Natural killer cell (primary cell): ENCODE data around the gene SMPD4. TPM values are rescaled to one million over a fixed set of nuclear protein-coding genes. Genes with fewer than 3 reads are reported as not detected.

ENCODE experiments used
- ATAC-seq, 3 donors: fragments of 150-1000 bp in 2 of 3; fragments of 200-7000 bp in 1 of 3; cut with Tn5 transposase; 1 replicate in 1 of 3; 2 replicates in 2 of 3; pipeline ENCODE4 v1.10.0; 2021; ENCODE audit warnings: mild to moderate bottlenecking in 2 of 3, moderate library complexity in 2 of 3
- DNase-seq, 2 donors: peaks; one replicate each; pipeline versions ENCODE4 v3.0.0 to v3.0.0-alpha.2; 2013 to 2021; ENCODE audit warnings: mixed read lengths in 1 of 2
- H3K27ac ChIP-seq: one replicate; pipeline ENCODE4 v1.5.1; 2013; ENCODE audit warnings: mild to moderate bottlenecking, low read length
- H3K27me3 ChIP-seq: one replicate; pipeline ENCODE4 v1.6.1; 2013; ENCODE audit warnings: low read length; ENCODE audit not compliant: control insufficient read depth, insufficient read depth
- H3K36me3 ChIP-seq: one replicate; pipeline ENCODE4 v1.6.1; 2013; ENCODE audit warnings: low read length; ENCODE audit not compliant: control insufficient read depth, insufficient read depth
- H3K4me1 ChIP-seq: one replicate; pipeline ENCODE4 v1.6.1; 2013; ENCODE audit warnings: low read length; ENCODE audit not compliant: control insufficient read depth, insufficient read depth
- H3K4me3 ChIP-seq: one replicate; pipeline ENCODE4 v1.5.1; 2013; ENCODE audit warnings: low read length
- H3K9me3 ChIP-seq: one replicate; pipeline ENCODE4 v1.6.1; 2013; ENCODE audit warnings: low read length; ENCODE audit not compliant: control insufficient read depth, insufficient read depth
- H3K27ac Mint-ChIP-seq, 2 donors: one replicate each; pipeline ENCODE4 v1.8.0; 2022; ENCODE audit warnings: mild to moderate bottlenecking in 2 of 2, mixed read lengths in 2 of 2, moderate library complexity in 1 of 2
- H3K27me3 Mint-ChIP-seq, 2 donors: one replicate each; pipeline ENCODE4 v1.8.0; 2022; ENCODE audit warnings: low read depth in 2 of 2, mixed read lengths in 2 of 2
- H3K36me3 Mint-ChIP-seq: one replicate; pipeline ENCODE4 v1.8.0; 2022; ENCODE audit warnings: mixed read lengths
- H3K4me1 Mint-ChIP-seq, 2 donors: one replicate each; pipeline ENCODE4 v1.8.0; 2022; ENCODE audit warnings: mixed read lengths in 2 of 2
- H3K4me3 Mint-ChIP-seq: one replicate; pipeline ENCODE4 v1.8.0; 2022; ENCODE audit warnings: mild to moderate bottlenecking, moderate library complexity, mixed read lengths
- H3K9me3 Mint-ChIP-seq, 2 donors: one replicate each; pipeline ENCODE4 v1.8.0; 2022; ENCODE audit warnings: mixed read lengths in 2 of 2
- CTCF ChIP-seq: fragments of 200-600 bp; IDR thresholded peaks from one replicate; pipeline ENCODE4 v1.8.0; 2022; ENCODE audit warnings: antibody characterized with exemption
- WGBS: methylation state at CpG from one replicate; pipeline ENCODE4 v1.1.7; 2013; ENCODE audit warnings: missing lambda C conversion rate; ENCODE audit not compliant: insufficient coverage; 5-methylcytosine and 5-hydroxymethylcytosine counted together
- intact Hi-C: fragments of 100-400 bp; cut with micrococcal nuclease; formaldehyde crosslinking; loops from one replicate; pipeline ENCODE4 v1.14.2; 2022
- total RNA-seq, 4 donors: library from RNA; stranded (reverse); fragments of 120-200 nt in 1 of 4; gene quantifications; one replicate each; pipeline versions ENCODE4 v1.2.3 to v1.2.4, GENCODE V29; 2013 to 2022

The SMPD4 gene
- total RNA-seq, 3 donors from 2014 or later (not counting 1 experiment from before 2014, with no cell fraction given) = 77.8 to 81.8 (median 79.0) TPM

GRCh38 chr2:130187268-130187667 lies 5.9 kb upstream of the SMPD4 start:
- intact Hi-C loops = no loop called here

GRCh38 chr2:130186391-130186790 lies 5.0 kb upstream of the SMPD4 start:
- Mint-ChIP-seq H3K9me3 (no peaks in the 10 kb centered on the region), H3K4me1 (peaks cover 5 to 15% of the 10 kb centered on the region in 2 donors), H3K27ac (peak overlapping the region in 1 of 2 donors; percentile 48), H3K4me3 (no peak overlapping the region), H3K36me3 (no peaks in the 10 kb centered on the region), H3K27me3 (no peaks in the 10 kb centered on the region)
- DNase-seq (no peak), ATAC-seq (no peak)
- Histone ChIP-seq H3K9me3 (no peaks in the 10 kb centered on the region), H3K4me1 (peaks cover 12% of the 10 kb centered on the region), H3K4me3 (no peak overlapping the region), H3K27me3 (no peaks in the 10 kb centered on the region), H3K36me3 (no peaks in the 10 kb centered on the region), H3K27ac (no peak overlapping the region)
- intact Hi-C loops = no loop called here
- TF ChIP-seq CTCF = no peak
- WGBS = 95% methylated on average over 5 of the region's 5 CpGs

More at GRCh38 chr2:130187268-130187667, 5.9 kb upstream of the SMPD4 start:
- Histone ChIP-seq H3K27ac (no peak overlapping the region), H3K36me3 (no peaks in the 10 kb centered on the region), H3K27me3 (no peaks in the 10 kb centered on the region), H3K4me1 (peaks cover 12% of the 10 kb centered on the region), H3K9me3 (no peaks in the 10 kb centered on the region), H3K4me3 (no peak overlapping the region)
- Mint-ChIP-seq H3K4me3 (no peak overlapping the region), H3K27me3 (no peaks in the 10 kb centered on the region), H3K4me1 (peaks cover 5 to 17% of the 10 kb centered on the region in 2 donors), H3K9me3 (no peaks in the 10 kb centered on the region), H3K27ac (no peak overlapping the region), H3K36me3 (no peaks in the 10 kb centered on the region)
- DNase-seq = no peak
- WGBS = 91% methylated on average over 6 of the region's 8 CpGs
- no peak for ATAC-seq
- no peak for TF ChIP-seq CTCF

GRCh38 chr2:130185896-130186295 lies 4.5 kb upstream of the SMPD4 start:
- peak overlapping the region in 1 of 2 donors; percentile 48 for H3K27ac Mint-ChIP-seq

More at GRCh38 chr2:130185896-130186295, 4.5 kb upstream of the SMPD4 start:
- Mint-ChIP-seq H3K9me3 (no peaks in the 10 kb centered on the region), H3K4me3 (no peak overlapping the region), H3K4me1 (peaks cover 7 to 18% of the 10 kb centered on the region in 2 donors), H3K36me3 (no peaks in the 10 kb centered on the region), H3K27me3 (no peaks in the 10 kb centered on the region)
- Histone ChIP-seq H3K9me3 (no peaks in the 10 kb centered on the region), H3K27ac (no peak overlapping the region), H3K27me3 (no peaks in the 10 kb centered on the region), H3K4me3 (no peak overlapping the region), H3K36me3 (no peaks in the 10 kb centered on the region), H3K4me1 (peaks cover 15% of the 10 kb centered on the region)
- 89% methylated on average over 4 of the region's 4 CpGs for WGBS
- no peak for TF ChIP-seq CTCF
- intact Hi-C loops = no loop called here
- DNase-seq (no peak), ATAC-seq (no peak)
